Measurements from ENCODE around the gene CCDC38.

Gene CCDC38

DNA sequence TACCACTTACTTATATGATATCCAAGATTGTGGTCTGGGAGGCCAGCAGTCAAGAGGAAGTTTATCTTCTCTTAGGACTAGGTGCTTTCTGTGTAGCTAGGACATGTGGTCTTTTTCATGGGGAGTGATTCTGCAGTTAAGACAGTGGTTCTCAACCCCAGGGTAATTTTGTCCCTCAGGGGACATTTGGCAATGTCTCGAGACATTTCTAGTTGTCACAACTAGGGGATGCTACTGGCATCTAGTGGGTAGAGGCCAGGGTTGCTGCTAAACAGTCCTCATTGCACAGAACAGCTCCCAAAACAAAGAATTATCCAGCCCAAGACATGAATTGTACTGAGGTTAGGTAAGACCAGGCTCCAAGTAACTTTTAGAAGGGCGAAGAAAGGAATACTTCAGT, 20.7 kb upstream of the CCDC38 start:
- TF ChIP-seq, protein P1, sequence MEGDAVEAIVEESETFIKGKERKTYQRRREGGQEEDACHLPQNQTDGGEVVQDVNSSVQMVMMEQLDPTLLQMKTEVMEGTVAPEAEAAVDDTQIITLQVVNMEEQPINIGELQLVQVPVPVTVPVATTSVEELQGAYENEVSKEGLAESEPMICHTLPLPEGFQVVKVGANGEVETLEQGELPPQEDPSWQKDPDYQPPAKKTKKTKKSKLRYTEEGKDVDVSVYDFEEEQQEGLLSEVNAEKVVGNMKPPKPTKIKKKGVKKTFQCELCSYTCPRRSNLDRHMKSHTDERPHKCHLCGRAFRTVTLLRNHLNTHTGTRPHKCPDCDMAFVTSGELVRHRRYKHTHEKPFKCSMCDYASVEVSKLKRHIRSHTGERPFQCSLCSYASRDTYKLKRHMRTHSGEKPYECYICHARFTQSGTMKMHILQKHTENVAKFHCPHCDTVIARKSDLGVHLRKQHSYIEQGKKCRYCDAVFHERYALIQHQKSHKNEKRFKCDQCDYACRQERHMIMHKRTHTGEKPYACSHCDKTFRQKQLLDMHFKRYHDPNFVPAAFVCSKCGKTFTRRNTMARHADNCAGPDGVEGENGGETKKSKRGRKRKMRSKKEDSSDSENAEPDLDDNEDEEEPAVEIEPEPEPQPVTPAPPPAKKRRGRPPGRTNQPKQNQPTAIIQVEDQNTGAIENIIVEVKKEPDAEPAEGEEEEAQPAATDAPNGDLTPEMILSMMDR (IDR thresholded peaks at IDR 0.05; ENCODE audit: extremely low read depth, insufficient read depth, missing control alignments), result peak; percentile 15
- no peak for DNase-seq (ENCODE audit: low spot score)
- in situ Hi-C loops (cut with MboI; ENCODE audit: low pct_unique_long_range_greater_than_20kb, low sequenced_read_pairs, unreplicated experiment), result no loop called here

DNA sequence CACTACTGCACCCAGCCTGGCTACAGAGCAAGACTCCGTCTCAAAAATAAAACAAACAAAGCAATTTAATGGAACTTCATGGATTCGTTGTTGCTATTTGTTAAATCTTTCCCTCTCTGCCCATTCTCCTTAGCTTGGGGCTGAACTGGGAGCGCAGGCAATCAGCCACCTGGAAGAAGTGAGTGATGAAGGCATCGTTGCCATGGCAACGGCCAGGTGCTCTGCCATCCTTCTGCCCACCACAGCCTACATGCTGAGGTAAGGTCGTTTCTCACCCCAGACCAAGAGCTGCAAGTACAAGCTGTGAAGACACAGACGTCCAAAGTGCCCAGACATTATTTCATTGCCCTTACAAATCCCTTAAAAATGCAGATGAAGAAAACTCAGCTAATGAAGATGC, 19.8 kb upstream of the CCDC38 start:
- TF ChIP-seq, protein P1 (IDR thresholded peaks at IDR 0.05; ENCODE audit: extremely low read depth, insufficient read depth, missing control alignments), result no peak
- no peak for DNase-seq (ENCODE audit: low spot score)
- in situ Hi-C loops (cut with MboI; ENCODE audit: low pct_unique_long_range_greater_than_20kb, low sequenced_read_pairs, unreplicated experiment), result no loop called here

DNA sequence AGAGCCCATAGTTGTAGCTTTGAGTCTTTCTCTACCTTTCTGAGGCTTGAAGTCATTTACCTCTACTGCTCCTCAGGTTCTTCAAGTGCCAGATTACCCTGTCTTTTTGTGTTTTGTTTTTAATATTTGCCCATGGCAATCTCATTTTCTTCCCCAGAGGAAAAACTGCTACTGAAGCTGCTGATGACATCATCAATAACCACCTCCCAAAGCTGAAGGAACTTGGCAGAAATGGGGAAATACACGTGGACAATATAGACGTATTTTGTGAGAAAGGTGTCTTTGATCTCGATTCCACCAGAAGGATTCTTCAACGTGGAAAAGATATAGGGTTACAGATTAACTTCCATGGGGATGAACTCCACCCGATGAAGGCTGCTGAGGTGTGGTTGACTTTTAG, 17.8 kb upstream of the CCDC38 start:
- TF ChIP-seq, protein P1 (IDR thresholded peaks at IDR 0.05; ENCODE audit: extremely low read depth, insufficient read depth, missing control alignments), result no peak
- DNase-seq (ENCODE audit: low spot score), result no peak
- in situ Hi-C loops (cut with MboI; ENCODE audit: low pct_unique_long_range_greater_than_20kb, low sequenced_read_pairs, unreplicated experiment), result no loop called here

DNA sequence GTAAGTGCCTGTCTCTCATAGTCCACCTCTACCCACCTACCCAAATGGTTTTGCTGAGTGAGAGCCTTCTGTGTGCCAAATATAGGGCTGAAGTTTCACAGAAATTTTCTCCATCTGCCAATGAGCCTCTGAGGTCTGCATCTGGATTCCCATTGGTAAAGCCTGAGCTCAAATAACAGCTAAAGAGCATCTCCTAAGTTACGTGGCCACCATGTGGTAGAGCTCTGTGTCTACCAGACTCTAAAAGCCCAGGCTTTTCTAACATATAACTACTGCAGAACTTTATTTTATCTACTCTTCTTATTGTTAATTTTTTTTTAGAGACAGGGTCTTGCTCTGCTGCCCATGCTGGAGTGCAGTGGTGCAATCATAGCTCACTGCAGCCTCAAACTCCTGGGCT, 16.7 kb upstream of the CCDC38 start:
- in situ Hi-C loops (cut with MboI; ENCODE audit: low pct_unique_long_range_greater_than_20kb, low sequenced_read_pairs, unreplicated experiment), result no loop called here
- DNase-seq (ENCODE audit: low spot score), result no peak
- TF ChIP-seq, protein P1 (IDR thresholded peaks at IDR 0.05; ENCODE audit: extremely low read depth, insufficient read depth, missing control alignments), result no peak

DNA sequence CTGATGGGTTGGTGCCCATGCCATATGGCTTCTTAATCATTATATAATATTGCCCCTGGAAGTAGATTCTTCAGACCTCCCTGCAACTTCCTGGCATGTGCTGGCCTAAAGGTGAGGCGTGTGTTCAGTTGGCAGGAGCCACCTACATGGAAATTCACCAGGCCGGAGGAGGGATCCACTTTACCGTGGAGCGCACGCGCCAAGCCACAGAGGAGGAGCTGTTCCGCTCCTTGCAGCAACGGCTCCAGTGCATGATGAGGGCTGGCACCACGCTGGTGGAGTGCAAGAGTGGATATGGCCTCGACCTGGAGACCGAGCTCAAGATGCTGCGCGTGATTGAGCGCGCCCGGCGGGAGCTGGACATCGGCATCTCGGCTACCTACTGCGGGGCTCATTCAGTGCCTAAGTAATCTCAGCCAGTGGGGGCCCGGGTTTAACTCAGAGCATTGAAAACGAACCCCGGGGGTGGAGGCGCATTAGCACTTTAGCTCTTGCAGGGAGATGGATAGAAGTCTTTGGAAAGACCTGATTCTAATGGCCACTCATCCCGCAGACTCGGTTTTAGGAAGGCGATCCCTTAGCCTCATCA, 14.2 kb upstream of the CCDC38 start:
- DNase-seq (ENCODE audit: low spot score), result no peak
- TF ChIP-seq, protein P1 (IDR thresholded peaks at IDR 0.05; ENCODE audit: extremely low read depth, insufficient read depth, missing control alignments), result no peak
- in situ Hi-C loops (cut with MboI; ENCODE audit: low pct_unique_long_range_greater_than_20kb, low sequenced_read_pairs, unreplicated experiment), result no loop called here

DNA sequence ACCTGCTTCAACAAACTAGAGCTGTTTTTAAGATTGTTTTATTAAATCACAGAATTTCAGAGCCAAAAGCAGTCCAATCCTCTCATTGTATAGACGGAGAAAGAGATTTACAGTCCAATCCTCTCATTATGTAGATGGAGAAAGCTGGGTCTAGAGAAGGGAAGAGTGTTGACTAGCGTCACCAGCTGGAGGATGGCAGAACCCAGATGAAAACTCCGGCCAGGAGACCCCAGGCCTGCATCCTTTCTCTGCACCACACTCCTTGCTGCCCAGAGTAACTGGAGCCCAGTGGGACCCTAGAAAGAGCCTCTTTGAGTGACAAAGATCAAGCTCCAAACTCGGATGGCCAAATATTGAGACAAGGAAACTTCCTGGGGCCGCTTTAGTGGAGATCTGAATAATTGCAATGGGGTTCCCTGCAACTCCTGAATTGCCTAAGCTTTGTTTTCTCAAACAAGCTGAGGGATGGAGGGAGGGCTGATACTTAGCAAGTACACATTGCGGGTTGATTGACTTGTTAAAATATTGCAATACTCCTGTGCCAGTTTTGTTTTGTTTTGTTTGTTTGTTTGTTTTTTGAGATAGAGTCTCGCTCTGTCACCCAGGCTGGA, 13.2 kb upstream of the CCDC38 start:
- TF ChIP-seq, protein P1 (IDR thresholded peaks at IDR 0.05; ENCODE audit: extremely low read depth, insufficient read depth, missing control alignments), result no peak
- in situ Hi-C loops (cut with MboI; ENCODE audit: low pct_unique_long_range_greater_than_20kb, low sequenced_read_pairs, unreplicated experiment), result no loop called here
- no peak for DNase-seq (ENCODE audit: low spot score)
